Cardiac muscle cell (in vitro differentiated cells and primary cell): ENCODE data around the gene PPP1R12A. TPM values are rescaled to one million over a fixed set of nuclear protein-coding genes. Genes with fewer than 3 reads are reported as not detected.

Experiments used
- DNase-seq, 2 donors: peaks; one replicate each; pipeline versions ENCODE4 v3.0.0 to v3.0.0-alpha.2; 2010 to 2017; ENCODE audit warnings: low read depth in 1 of 2, low spot score in 1 of 2
- H3K27ac ChIP-seq: fragments of 200-600 bp; sonication (generic); 2 replicates; pipeline ENCODE4 v1.5.1; 2016
- H3K27me3 ChIP-seq: fragments of 200-600 bp; sonication (generic); 2 replicates; pipeline ENCODE4 v1.6.0; 2016; ENCODE audit warnings: control low read depth
- H3K36me3 ChIP-seq: fragments of 200-600 bp; sonication (generic); 2 replicates; pipeline ENCODE4 v1.5.1; 2016; ENCODE audit warnings: control low read depth
- H3K4me1 ChIP-seq: fragments of 200-600 bp; sonication (generic); 2 replicates; pipeline ENCODE4 v1.8.1; 2017; ENCODE audit warnings: low read depth, mild to moderate bottlenecking, mixed run types
- H3K4me3 ChIP-seq: fragments of 200-600 bp; sonication (generic); 2 replicates; pipeline ENCODE4 v1.5.1; 2016; ENCODE audit warnings: mild to moderate bottlenecking
- H3K9me3 ChIP-seq: fragments of 200-600 bp; sonication (generic); 2 replicates; pipeline ENCODE4 v1.5.1; 2017; ENCODE audit warnings: low read depth, mild to moderate bottlenecking, control low read depth
- polyA plus RNA-seq: library from polyadenylated mRNA; unstranded; fragments of >200 nt; fragmentation: Nextera tagmentation; extraction: Ambion mirVana; gene quantifications from 2 replicates; pipeline ENCODE4 v1.2.1, GENCODE V29; 2016
- total RNA-seq: library from RNA; depleted of rRNA; stranded (reverse); fragments of >200 nt; gene quantifications from 2 replicates; pipeline ENCODE4 v1.2.3, GENCODE V29; 2016
- TF ChIP-seq, protein P1 (sequence below): IDR thresholded peaks from 2 replicates; pipeline ENCODE4 v1.5.1; 2012; ENCODE audit warnings: low read depth, mild to moderate bottlenecking, low read length

Gene PPP1R12A
- total and polyA plus RNA-seq, 2 experiments from 2014 or later, result 194 to 208 TPM

DNA sequence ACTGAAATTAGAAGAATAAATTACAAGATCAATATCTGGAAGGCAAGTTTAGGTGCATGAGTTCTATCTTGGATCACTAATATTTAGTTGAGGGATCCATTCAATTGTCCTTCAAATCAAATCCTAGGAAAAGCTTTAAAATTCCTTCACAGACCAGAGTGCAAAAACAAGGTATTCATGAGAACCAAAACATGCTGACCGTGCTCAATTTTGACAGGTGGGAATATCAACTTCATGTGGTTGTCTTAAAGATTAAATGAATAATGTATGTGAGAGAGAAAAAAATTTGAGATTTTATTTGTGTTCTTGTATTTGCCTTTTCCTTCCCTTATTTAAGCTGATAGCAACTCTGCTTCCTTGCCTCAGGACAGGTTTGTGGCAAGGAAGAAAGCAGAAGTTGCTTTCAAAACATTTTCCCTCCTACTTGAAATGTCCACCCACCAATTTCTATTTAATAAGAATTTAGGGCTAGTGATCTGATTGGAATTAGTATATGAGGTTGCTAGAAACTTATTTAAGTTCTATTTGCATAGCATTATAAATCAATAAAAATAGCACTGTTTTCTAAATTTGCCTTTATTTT, 4.9 kb upstream of the PPP1R12A start:
- H3K27me3 ChIP-seq, result no peaks in the 10 kb centered on the region
- no peaks in the 10 kb centered on the region for H3K36me3 ChIP-seq
- TF ChIP-seq, protein P1, sequence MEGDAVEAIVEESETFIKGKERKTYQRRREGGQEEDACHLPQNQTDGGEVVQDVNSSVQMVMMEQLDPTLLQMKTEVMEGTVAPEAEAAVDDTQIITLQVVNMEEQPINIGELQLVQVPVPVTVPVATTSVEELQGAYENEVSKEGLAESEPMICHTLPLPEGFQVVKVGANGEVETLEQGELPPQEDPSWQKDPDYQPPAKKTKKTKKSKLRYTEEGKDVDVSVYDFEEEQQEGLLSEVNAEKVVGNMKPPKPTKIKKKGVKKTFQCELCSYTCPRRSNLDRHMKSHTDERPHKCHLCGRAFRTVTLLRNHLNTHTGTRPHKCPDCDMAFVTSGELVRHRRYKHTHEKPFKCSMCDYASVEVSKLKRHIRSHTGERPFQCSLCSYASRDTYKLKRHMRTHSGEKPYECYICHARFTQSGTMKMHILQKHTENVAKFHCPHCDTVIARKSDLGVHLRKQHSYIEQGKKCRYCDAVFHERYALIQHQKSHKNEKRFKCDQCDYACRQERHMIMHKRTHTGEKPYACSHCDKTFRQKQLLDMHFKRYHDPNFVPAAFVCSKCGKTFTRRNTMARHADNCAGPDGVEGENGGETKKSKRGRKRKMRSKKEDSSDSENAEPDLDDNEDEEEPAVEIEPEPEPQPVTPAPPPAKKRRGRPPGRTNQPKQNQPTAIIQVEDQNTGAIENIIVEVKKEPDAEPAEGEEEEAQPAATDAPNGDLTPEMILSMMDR, result no peak
- H3K4me1 ChIP-seq, result no peaks in the 10 kb centered on the region
- no peak for DNase-seq
- H3K27ac ChIP-seq, result no peak overlapping the region
- no peak overlapping the region for H3K4me3 ChIP-seq
- no peaks in the 10 kb centered on the region for H3K9me3 ChIP-seq

DNA sequence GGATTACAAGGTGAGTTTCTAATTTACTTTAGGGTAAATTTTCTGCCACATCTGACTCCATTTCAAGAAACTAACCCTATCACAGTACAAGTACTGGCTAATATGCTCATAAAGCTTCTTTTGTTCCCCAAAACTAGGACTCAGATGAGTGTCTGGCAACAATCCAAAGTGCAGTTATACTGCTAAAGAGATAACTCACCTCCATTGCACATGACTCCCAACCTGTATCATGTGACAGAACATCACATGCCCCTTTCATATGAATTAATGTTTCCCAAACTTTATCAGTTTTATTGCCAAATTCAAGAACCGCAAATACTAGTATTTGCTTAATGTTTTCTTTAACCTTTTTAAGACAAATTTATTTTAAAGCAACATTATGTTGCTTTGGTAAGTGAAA, 3.9 kb upstream of the PPP1R12A start:
- Histone ChIP-seq H3K9me3 (no peaks in the 10 kb centered on the region), H3K27ac (no peak overlapping the region), H3K36me3 (no peaks in the 10 kb centered on the region), H3K4me1 (no peaks in the 10 kb centered on the region), H3K27me3 (no peaks in the 10 kb centered on the region), H3K4me3 (no peak overlapping the region)
- no peak for DNase-seq
- TF ChIP-seq, protein P1, result no peak

DNA sequence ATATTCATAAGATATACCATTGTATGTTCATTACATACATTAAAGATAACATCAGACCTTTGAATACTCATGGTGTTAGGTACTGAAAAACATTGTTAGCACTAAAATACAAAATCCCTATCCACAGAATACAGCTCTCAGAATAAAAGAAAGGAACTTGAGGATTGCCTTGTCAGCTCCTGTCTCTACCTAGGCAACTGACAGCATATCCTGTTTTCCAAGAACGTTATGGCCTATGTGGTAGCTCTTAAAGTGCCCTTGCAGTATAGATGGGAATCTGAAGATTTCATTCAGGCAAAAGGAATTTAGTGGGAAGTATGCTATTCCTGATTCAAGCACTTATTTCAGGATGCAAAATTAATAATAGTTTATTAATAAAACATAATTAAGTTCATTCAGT, 1.8 kb upstream of the PPP1R12A start:
- Histone ChIP-seq H3K4me3 (no peak overlapping the region), H3K9me3 (no peaks in the 10 kb centered on the region), H3K27me3 (no peaks in the 10 kb centered on the region), H3K36me3 (no peaks in the 10 kb centered on the region), H3K4me1 (peaks cover 3% of the 10 kb centered on the region), H3K27ac (peak overlapping the region; percentile 99)
- TF ChIP-seq, protein P1, result no peak
- DNase-seq, result no peak

DNA sequence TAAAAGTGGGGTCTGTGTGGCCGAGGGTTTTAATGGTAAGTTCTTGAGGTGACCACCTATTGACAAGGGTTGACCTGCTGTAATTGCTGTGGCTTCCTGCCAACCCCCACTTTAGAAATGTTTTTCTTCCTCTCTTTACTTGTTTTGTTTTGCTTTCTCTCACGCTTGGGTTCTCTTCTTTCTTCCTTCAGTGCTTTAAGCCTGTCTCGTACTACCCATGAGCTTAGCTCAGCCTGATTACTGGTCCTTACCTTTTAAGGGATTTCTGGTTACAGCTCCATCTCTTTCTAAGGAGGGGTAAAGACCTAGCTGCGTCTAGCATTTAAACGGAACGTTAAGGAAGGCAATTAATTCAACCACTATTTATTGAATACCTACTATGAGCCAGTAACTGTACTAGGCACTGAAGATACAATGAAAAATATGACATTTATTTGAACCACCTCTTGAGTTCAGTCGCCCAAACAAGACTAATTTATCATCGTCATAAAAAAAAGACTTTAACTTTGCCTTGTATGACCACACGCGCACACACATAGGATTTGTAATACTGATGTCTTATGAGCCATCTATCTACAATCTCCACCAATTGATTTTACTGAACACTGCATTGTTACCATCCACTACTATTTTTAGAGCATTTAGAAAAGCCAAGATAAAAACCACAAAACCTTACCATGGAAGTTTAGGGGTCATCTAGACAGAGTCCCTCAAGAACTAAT, 888 bp upstream of the PPP1R12A start:
- Histone ChIP-seq H3K4me3 (peak overlapping the region; percentile 72), H3K27ac (peak overlapping the region; percentile 99), H3K27me3 (no peaks in the 10 kb centered on the region), H3K36me3 (no peaks in the 10 kb centered on the region), H3K4me1 (peaks cover 9% of the 10 kb centered on the region), H3K9me3 (no peaks in the 10 kb centered on the region)
- TF ChIP-seq, protein P1, result no peak
- DNase-seq, result peak in 1 of 2 donors; percentile 44

DNA sequence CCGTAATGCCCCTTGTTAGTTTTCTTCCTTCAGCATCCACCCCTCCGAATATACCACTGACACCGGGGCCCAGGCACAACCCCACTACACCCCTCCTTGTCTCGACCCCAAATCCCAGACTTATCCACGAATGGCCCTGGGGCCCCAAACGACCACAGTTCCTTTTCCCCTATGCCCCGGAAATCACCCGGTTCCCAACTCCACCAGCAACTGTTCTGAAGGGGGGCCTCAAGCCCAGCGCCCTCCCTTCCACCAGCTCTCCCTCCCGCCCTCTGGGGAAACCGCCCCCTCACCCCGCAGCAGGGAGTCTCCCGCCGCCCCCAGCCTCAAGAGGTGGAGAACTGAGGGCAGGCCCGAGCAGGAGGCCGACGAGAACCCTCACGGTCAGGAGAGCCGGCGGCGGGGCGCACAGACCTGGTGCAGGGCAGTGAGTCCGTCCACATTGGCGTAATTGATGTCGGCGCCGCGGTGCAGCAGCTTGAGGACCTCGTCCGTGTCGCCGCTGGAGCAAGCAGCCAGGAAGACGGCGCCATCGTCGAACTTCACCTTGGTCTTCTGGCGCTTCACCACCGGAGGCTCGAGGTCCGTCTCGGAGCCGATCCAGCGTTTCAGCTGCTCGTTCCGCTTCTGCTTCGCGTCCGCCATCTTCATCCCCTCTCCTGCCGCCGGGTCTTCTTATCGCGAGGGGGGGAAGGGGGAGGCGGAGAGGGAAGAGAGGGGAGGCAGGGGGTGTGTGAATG, 446 bp downstream of the PPP1R12A start:
- DNase-seq, result peak; percentile 6 to 77
- Histone ChIP-seq H3K4me1 (peaks cover 9% of the 10 kb centered on the region), H3K27ac (peak overlapping the region; percentile 99), H3K4me3 (peak overlapping the region; percentile 72), H3K9me3 (no peaks in the 10 kb centered on the region), H3K27me3 (no peaks in the 10 kb centered on the region), H3K36me3 (no peaks in the 10 kb centered on the region)
- TF ChIP-seq, protein P1, result no peak
